ENCODE results near the gene GYPC.
A peak's percentile ranks its signal among the peaks of the same experiment; 100 is the strongest.
"Not testable (repeated sequence)": the region's sequence is repeated elsewhere in the genome, so short reads cannot be mapped to it uniquely, and the experiment has no call there.

Gene GYPC, protein sequence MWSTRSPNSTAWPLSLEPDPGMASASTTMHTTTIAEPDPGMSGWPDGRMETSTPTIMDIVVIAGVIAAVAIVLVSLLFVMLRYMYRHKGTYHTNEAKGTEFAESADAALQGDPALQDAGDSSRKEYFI

DNA sequence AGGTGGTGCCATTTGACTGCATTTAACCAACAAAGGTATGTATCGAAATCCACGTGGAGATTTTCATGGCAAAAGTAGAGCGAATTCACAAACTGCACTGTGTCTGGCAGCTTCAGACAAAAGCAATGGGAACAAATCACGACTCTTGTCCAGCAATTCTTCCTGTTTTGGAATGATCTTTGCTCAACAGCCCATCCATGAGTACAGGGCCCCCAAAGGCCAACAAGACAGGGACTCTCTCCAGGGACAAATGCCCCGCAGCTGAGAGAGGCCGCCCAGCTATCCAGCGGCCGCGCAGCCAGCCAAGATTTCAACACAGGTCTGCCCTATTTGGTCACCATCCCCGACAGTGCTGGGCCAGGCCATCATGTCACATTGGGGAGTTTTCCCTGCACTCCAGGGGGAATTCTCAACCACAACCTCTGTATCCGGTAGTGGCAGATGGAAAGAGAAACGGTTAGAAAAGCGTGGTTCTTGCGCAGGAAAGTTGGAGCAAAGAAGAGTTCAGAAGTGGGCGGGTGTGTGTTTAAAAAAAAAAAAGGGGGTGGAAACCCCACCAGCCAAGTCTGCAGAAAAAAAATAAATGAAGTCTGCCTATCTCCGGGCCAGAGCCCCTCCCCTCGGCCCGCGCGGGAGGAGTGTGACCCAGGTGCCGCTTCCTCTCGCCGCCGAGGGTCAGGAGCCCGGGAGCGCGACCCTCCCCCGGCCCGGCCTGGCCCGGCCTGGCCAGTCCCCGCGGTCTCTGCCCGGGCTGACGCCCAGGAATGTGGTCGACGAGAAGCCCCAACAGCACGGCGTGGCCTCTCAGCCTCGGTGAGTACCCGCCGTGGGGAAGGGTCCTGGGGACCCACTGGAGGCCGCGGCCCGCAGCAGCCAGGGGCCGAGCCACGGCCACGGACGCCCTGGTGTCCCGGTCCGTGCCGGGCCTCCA lies at the start of gene GYPC:
Gene GYPC (plus strand): TSS at position 659 of the 931 bp plus-strand sequence. CDS start 106 bp downstream, at position 765.
- peak in 1 of 2 donors; percentile 34 for DNase-seq (ENCODE audit: low read depth in 1 of 2, low spot score in 1 of 2)

DNA sequence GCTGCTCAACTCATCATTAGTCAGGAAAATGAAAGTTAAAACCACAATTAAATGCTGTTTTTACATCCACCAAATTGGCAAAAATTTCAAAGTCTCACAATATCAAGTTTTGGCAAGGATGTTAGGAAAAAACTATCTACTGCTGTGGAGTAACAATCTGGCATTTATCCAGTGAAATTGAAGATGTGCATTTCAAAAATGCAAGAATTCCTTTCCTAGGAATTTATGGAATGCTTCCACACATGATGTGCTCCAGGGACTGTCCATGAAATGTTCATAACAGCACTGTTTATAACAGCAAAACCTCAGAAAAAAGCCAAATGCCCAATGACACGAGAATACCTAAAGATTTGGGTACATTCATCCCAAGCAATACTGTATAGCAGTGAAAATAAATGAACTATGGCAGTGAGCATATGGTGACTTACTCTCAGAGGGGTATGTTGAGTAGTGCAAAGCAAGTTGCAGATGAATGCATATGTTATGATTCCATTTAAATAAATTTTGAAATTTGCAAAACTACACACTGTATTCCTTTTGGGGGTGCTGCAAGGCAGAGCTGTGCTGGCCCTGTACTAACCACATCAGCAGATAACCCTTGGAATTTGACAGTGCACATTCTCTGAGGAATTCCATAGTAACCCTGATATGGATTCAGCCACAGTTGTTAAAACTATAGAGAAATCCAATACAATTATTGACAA lies 41.3 kb upstream of the GYPC start:
- no peak for DNase-seq (ENCODE audit: low read depth in 1 of 2, low spot score in 1 of 2)

DNA sequence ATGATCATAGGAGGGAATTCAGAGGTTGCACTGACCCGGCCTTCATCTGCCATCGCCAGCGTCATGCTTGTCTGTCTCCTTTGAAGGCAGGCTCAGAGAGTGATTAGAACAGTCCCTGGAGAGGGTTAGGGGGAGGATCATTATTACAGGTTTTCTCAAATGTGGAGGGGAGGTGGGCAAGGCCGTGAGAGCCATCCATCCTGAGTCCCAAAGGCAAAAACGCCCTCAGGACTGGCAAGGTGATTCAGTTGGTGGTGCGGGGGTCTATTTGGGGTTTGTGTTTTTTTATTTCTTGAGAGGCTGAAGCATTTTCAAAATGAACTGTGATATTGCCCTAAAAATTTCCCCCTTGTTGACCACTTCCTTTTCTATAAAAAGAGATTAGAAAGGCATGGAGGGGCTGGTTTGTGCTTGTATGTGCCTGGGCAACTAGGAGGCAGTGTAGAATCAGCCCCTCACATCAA lies 39.3 kb upstream of the GYPC start:
- DNase-seq (ENCODE audit: low read depth in 1 of 2, low spot score in 1 of 2) = no peak

DNA sequence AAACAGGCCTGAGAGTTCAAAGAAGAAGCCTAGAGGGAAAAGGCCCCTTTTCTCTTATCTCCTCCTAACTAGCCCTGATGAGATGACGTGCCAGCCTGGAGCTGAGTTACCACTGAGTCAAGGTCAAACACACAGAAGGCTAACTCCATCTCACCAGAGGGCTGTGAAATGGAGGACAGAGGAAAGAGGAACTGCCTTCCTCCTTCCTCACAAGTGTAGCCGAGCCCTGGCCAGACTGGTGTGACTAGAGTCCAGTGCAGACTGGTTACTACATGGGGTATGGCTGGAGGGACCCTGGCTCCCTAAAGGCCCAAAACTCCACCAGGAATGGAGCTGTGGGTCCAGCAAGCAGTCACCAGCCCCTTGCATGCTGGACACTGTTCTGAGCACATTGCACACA lies 35.7 kb upstream of the GYPC start:
- no peak for DNase-seq (ENCODE audit: low read depth in 1 of 2, low spot score in 1 of 2)

DNA sequence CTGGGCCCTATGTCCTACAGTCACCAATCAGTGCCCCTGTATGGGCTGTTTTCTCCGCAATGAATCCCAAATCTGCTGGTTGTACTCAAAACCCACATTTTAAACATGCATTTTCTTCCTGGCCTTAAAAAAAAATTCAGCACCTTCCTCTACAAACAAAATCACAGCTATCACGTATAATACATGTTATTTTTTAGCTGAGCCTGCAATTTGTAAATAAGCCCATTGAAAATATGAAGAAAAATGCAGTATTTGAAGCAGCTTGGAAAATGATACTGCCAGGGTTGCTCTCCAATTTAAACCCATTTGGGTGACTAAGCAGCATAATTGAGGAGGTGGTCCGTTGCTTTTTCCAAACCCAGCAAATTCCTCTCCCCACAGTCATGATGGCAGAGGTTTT lies 33.0 kb upstream of the GYPC start:
- no peak for DNase-seq (ENCODE audit: low read depth in 1 of 2, low spot score in 1 of 2)

DNA sequence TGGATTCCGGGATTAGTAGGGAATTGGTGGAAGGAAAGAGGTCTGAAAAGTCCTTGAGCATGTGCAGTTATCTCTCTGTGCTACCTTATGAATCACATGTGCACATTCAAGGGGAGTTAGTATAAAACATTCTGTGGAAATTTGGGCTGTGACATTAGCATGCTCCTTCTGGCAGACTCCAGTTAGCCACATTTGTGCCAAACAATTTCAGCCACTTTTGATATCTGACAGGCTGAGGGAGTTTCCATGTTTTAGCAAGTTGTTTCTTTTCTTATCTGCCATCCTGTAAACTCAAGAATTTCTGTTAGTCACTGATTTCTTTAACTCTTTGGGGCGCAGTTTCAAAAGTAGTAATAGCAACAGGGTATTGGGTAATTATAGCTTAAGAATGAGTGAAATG lies 28.3 kb upstream of the GYPC start:
- DNase-seq (ENCODE audit: low read depth in 1 of 2, low spot score in 1 of 2) = no peak

DNA sequence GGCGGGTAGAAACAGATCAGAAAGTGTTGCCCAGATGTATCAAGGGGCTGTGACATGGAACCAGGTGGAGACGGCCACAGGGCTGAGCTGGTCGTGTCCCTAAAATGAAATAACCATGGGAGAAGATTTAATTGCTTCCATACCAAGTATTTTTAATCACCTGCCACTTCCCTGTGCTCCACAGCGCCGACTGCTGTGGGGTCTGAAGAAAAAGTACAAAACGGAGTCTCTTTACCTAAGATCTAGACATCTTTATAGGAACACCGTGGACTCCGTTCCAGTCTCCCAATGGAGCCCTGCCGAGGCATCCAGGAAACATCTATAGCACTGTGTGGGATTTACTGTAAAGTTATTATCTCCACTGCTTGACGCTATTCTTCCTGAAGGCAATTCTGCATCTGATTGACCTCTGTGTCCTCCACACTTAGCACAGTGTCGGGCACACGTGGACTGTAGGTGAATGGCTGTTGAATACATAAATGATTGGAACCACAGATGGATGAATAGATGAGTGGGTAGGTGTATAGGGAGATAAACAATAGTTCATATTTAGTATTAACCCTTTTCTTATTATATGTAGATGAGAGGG lies 21.6 kb upstream of the GYPC start:
- DNase-seq (ENCODE audit: low read depth in 1 of 2, low spot score in 1 of 2) = no peak

DNA sequence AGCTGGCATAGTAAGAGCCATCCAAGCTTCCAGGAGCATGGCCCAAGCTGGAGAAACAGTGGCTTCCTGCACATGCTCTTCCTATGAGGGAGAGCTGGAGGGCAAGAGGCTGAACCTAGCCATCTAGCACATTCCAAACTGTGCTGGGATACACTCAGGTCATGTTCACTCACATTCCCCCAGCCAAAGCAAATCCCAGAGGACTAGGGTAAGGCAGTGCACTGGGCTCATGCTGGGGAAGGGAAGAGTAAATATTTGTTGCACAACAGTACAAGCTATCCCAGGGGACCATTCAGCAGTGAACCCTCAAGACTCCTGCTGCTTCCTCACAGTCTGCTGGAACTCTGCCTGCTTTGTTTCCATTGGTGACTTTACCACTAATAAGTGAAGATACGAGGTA lies 20.7 kb upstream of the GYPC start:
- DNase-seq (ENCODE audit: low read depth in 1 of 2, low spot score in 1 of 2) = no peak

DNA sequence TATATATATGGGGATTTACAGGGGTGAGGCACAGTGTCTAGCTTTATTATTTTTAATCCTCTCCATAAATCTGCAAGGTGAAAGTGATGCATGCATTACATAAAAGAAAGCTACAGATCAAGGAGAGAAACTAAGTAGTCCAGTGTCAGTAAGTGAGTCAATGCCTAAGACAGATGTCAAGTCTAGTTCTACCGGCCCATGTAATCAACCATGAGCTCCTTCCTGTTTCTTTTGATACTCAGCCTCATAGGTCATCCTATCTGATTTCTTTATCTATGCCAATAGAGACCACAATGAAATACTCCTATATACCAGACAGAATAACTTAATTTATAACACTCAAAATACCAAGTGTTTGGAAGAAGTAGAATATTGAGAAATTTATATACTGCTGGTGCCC lies 20.2 kb upstream of the GYPC start:
- no peak for DNase-seq (ENCODE audit: low read depth in 1 of 2, low spot score in 1 of 2)

DNA sequence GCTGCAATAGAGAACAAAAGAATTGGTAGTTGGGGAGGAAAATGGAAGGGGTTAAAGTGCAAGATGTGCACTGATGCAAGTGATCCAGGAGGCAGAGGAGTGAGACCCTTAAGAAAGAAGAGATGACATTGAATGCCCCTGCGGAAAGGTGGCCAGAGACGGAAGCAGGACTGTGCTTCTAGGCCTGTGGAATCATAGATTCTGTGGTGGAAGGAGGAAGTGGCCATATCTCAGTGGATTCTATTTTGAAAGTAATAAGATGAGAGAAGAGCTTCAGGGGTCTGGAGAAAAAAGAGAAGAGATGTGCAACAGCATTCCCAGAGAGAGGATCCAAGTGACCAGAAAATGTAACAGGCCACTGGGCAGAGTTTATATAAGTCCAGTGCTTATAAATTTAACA lies 18.6 kb upstream of the GYPC start:
- no peak for DNase-seq (ENCODE audit: low read depth in 1 of 2, low spot score in 1 of 2)

DNA sequence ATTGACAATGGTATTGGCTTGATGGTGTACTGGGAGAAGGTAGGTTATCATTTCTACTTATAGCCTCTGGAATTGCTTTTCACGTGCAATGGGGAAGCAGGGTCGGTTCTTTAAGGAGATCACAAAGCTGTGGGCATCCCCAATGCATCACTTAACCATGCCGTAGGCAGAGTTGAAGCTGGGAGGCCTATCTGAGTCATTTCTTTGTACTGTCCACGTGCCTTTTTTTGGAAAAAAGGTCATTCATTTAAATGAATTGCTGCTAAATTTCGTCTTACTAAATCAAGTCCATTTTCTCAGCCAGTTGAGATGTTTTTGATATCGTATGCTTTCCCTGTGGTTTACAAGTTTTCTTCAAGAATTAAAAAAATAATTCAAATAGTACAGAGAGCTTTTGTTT lies 17.2 kb upstream of the GYPC start:
- no peak for DNase-seq (ENCODE audit: low read depth in 1 of 2, low spot score in 1 of 2)

DNA sequence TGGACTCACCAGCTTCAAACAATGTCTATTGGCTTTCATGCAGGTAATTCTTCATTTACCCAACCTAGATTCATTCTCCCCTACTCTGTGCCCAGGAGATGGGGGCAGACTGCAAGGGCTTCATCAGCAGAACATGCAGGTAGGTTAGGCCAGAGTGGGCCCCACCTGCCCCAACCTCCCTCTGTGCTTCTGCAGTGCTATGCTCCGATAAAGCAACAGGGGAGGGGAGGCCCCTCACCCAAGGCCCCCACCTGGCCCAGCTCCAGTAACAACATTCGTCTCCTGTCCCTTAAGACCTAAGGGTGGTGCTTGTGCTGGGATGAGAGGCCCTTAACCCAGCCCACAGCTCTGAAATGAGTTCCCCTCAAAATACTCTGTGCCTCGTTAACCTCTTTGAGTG lies 16.7 kb upstream of the GYPC start:
- DNase-seq (ENCODE audit: low read depth in 1 of 2, low spot score in 1 of 2) = no peak

DNA sequence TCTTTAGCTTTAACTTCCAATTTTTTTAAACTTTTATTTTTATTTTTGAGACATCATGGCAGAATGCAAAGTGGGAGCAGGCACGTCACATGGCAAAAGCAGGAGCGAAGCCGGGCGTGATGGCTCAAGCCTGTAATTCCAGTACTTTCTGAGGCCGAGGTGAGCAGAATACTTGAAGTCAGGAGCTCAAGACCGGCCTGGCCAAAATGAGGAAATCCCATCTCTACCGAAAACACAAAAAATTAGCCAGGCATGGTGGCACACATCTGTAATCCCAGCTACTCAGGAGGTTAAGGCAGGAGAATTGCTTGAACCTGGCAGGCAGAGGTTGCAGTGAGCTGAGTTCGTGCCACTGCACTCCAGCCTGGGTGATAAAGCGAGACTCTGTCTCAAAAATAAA lies 14.7 kb upstream of the GYPC start:
- DNase-seq (ENCODE audit: low read depth in 1 of 2, low spot score in 1 of 2) = not testable (repeated sequence)

DNA sequence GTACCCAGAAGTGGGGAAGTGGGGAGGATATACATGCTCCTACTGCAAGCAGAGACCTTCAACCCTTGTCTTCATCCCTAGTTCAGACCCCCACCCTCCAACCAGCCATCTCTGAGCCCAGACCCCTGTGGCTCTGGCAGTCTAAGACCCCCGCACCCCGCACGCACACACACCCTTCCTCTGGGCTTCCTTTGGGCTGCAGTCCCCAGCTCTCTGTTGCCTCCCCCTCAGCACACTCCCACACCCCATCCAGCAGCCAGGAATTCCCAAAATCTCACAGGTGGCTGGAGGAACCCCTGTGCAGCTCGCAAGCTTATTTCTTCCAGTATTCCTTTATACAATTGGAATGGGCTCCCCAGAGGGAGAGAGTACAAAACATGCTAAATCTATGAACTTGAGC lies 13.9 kb upstream of the GYPC start:
- no peak for DNase-seq (ENCODE audit: low read depth in 1 of 2, low spot score in 1 of 2)

DNA sequence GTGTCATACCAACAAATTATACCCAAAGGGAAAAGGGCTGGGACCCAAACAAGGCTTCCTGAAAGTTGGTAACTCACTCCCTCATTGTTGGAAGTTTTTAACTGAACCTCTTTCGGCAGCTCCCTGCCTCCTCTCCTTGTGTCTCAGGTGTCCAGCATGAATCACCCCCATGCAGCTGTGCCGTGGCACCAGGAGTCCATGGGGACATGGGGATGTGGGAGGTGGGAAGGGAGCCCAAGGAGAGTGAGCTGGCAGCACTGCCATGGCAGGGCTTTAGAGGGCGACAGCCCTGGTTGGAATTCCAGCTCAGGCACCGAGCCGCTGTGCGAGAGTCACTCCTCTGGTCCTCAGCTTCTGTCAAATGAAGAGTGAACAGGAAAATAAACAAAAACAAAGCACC lies 12.5 kb upstream of the GYPC start:
- DNase-seq (ENCODE audit: low read depth in 1 of 2, low spot score in 1 of 2) = no peak

DNA sequence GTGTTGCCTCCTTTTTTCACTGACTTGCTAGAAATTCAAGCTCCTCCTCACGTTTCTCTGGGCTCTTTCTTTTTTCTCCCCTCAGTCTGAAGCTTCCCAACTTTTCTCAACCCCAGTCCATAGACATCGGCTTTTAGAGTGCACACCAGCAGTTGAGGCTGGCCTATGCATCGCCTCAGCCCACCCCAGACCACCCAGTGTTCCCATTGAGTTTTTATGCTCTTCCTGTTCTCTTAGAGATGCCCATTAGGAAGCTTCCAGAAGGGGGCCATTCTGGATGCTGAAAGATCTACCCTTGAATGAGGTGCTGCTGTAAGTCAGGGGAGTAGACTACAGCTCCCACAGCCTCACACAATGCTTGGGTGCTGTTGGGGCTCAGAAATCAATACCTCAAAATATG lies 12.0 kb upstream of the GYPC start:
- no peak for DNase-seq (ENCODE audit: low read depth in 1 of 2, low spot score in 1 of 2)

DNA sequence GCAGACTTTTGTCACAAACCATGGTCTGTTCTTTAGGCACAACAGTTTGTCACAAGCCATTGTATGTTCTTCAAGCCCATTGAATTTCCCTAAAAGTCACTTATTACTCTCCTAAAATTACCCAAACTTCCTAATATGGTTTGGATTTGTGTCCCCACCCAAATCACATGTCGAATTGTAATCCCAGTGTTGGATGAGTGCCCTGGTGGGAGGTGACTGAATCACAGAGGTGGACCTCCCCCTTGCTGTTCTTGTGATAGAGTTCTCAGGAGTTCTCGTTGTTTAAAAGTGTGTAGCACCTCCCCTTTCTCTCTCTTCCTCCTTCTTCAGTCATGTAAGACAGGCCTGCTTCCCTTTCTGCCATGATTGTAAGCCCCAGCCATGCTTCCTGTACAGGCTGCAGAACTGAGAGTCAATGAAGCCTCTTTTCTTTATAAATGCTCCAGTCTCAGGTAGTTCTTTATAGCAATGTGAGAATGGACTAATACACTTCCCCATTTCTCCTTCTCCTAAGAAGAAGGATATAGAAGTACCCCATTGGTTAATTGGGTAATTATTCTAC lies 11.2 kb upstream of the GYPC start:
- DNase-seq (ENCODE audit: low read depth in 1 of 2, low spot score in 1 of 2) = no peak

DNA sequence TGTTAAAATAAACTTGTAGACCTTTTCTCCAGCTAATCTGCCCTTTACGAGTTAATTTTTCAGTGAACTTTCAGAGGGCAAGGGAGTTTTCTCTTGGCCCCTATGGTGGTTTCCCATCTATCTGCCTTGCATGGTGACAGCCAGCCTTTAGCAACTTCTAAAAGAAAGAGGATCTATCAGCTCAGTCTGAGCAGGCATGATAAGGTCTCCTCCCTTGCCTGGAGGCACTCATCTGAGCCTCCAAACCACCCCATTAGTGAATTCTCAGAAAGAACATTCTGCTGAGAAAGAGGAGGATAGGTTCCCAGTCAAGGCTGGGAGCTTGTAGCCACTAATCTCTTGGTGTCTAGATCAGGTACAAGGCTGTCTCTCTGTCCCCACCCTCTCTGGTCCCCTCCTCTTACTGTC lies 10.7 kb upstream of the GYPC start:
- DNase-seq (ENCODE audit: low read depth in 1 of 2, low spot score in 1 of 2) = no peak

DNA sequence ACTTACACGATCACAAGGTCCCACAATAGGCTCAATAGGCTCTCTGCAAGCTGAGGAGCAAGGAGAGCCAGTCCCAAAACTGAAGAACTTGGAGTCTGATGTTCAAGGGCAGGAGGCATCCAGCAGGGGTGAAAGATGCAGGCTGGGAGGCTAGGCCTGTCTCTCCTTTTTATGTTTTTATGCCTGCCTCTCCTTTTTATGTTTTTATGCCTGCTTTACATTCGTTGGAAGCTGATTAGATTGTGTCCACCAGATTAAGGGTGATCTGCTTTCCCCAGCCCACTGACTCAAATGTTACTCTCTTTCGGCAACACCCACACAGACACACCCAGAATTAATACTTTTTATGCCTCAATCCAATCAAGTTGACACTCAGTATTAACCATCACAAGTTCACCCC lies 9.9 kb upstream of the GYPC start:
- DNase-seq (ENCODE audit: low read depth in 1 of 2, low spot score in 1 of 2) = no peak

DNA sequence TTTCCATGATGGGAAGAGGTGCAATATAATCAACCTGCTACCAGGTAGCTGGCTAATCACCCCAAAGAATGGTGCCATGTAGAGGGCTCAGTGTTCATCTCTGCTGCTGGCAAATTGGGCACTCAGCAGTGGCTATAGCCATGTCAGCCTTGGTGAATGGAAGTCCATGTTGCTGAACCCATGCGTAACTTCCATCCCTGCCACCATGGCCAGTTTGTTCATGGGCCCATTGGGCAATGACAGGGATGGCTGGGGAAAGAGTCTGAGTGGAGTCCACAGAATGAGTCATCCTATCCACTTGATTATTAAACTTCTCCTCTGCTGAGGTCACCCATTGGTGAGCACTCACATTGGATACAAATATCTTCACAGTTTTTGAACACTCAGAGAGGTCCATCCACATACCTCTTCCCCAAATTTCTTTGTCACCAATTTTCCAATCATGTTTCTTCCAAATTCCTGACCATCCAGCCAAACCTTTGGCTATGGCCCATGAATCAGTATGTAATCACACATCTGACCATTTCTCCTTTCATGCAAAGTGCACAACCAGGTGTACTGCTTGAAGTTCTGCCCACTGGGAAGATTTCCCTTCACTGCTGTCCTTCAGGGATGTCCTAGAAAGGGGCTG lies 8.1 kb upstream of the GYPC start:
- DNase-seq (ENCODE audit: low read depth in 1 of 2, low spot score in 1 of 2) = not testable (repeated sequence)

DNA sequence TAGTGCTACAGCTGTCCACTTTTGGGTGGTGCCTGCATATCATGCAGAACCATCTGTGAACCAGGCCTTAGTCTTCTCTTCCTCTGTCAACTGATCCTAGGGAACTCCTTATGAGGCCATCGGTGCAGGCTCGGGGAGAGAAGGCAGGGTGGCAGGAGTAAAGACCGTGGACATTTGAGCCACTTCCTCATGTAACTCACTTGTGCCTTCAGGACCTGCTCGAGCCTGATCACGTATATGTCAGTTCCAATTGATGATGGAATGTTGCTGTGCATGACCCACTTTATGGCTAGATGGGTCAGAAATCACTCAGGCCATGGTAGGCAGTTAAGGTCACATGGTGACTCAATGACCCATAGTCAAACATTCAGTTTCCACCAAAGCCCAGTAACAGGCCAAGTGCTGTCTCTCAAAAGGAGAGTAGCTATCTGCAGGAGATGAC lies 7.6 kb upstream of the GYPC start:
- DNase-seq (ENCODE audit: low read depth in 1 of 2, low spot score in 1 of 2) = not testable (repeated sequence)

Data from activated T-helper 1 cell treated with anti-CD3 and anti-CD28 coated beads, Interleukin-2, amount 50 U/mL, for 16 hours (primary cell).